K562 (cell line): ENCODE measurements around the gene PHLDB1. TPM values are rescaled to one million over a fixed set of nuclear protein-coding genes. Genes with fewer than 3 reads are reported as not detected.

Experiments
- ATAC-seq: fragments of 200-7000 bp; cut with Tn5 transposase; 3 replicates; pipeline ENCODE4 v1.9.1; 2020; ENCODE audit warnings: moderate library complexity
- BruUV-seq: library from RNA; stranded (reverse); fragments of 400-500 nt; replicated peaks from 2 replicates; lab custom pipeline; 2021; lab: Mats Ljungman, UMichigan
- CTCF ChIA-PET: fragments of 300-600 bp; formaldehyde crosslinking; extraction: SDS; loops from one replicate; lab custom pipeline; 2021; ENCODE audit warnings: low intra/inter-chr PET ratio; lab: Yijun Ruan, JAX
- POLR2A ChIA-PET: fragments of 300-600, 350-650 bp; sonication (Branson Sonifier 250); formaldehyde crosslinking; extraction: SDS; loops from one replicate; lab custom pipeline; 2021; ENCODE audit warnings: antibody characterized with exemption, inconsistent platforms; lab: Yijun Ruan, JAX
- DNase-seq, 4 experiments: peaks; one replicate each; pipeline versions ENCODE4 v3.0.0 to v3.0.0-alpha.2; 2011 to 2018; ENCODE audit warnings: low spot score in 3 of 4, mixed read lengths in 3 of 4; ENCODE audit errors: extremely low read depth in 1 of 4
- FAIRE-seq: peaks from 2 replicates; lab custom pipeline; 2011; peaks lifted over from hg19 to GRCh38; lab: Jason Lieb, UNC
- H2AFZ ChIP-seq: 2 replicates; pipeline ENCODE4 v1.6.0; 2011; ENCODE audit warnings: low read depth, low read length, control low read depth, inconsistent platforms
- H3K27ac ChIP-seq: fragments of 200-600 bp; 3 replicates; pipeline ENCODE4 v1.8.0; 2011; ENCODE audit warnings: low read depth, mild to moderate bottlenecking, control low read depth, inconsistent platforms, low read length, moderate library complexity, mixed read lengths; ENCODE audit errors: extremely low read depth
- H3K27me3 ChIP-seq, 2 experiments: fragments of 300-600 bp in 1 of 2; 2 replicates in 1 of 2; 3 replicates in 1 of 2; pipeline versions ENCODE4 v1.6.0 to v1.8.0; 2011; ENCODE audit warnings: inconsistent platforms in 2 of 2, low read length in 2 of 2, mild to moderate bottlenecking in 1 of 2, mixed read lengths in 1 of 2, moderate library complexity in 1 of 2; ENCODE audit not compliant: control insufficient read depth in 2 of 2, insufficient read depth in 2 of 2
- H3K36me3 ChIP-seq: fragments of 300-600 bp; 3 replicates; pipeline ENCODE4 v1.8.0; 2011; ENCODE audit warnings: mild to moderate bottlenecking, low read length, inconsistent platforms; ENCODE audit not compliant: control insufficient read depth, insufficient read depth
- H3K4me1 ChIP-seq, 2 experiments: fragments of 200-600 bp in 1 of 2; replicated peaks in 1 of 2; 2 replicates in 1 of 2; 3 replicates in 1 of 2; pipeline versions ENCODE4 v1.5.1 to v1.8.0; 2011; ENCODE audit warnings: inconsistent platforms in 2 of 2, low read length in 2 of 2, mild to moderate bottlenecking in 1 of 2, mixed read lengths in 1 of 2, moderate library complexity in 1 of 2; ENCODE audit not compliant: control insufficient read depth in 2 of 2, insufficient read depth in 2 of 2
- H3K4me2 ChIP-seq: 2 replicates; pipeline ENCODE4 v1.6.1; 2011; ENCODE audit warnings: low read length, control low read depth, inconsistent platforms, mixed read lengths; ENCODE audit not compliant: insufficient read depth
- H3K4me3 ChIP-seq: fragments of 200-600 bp; sonication (generic), shearing (Covaris generic); 2 replicates; pipeline ENCODE4 v1.5.1; 2016; ENCODE audit warnings: control low read depth, inconsistent platforms
- H3K79me2 ChIP-seq: fragments of 200-600 bp; 3 replicates; pipeline ENCODE4 v1.8.0; 2011; ENCODE audit warnings: low read length, inconsistent platforms; ENCODE audit not compliant: control insufficient read depth, insufficient read depth
- H3K9ac ChIP-seq, 2 experiments: 2 replicates each; pipeline versions ENCODE4 v1.6.0 to v1.6.1; 2011; ENCODE audit warnings: low read depth in 2 of 2, low read length in 2 of 2, control low read depth in 1 of 2, inconsistent platforms in 1 of 2, mild to moderate bottlenecking in 1 of 2, mixed read lengths in 1 of 2; ENCODE audit not compliant: insufficient read depth in 1 of 2
- H3K9me1 ChIP-seq: one replicate; pipeline ENCODE4 v1.6.0; 2011; ENCODE audit warnings: inconsistent platforms, mild to moderate bottlenecking, low read length, moderate library complexity; ENCODE audit not compliant: control insufficient read depth, insufficient read depth
- H3K9me3 ChIP-seq: replicated peaks from 2 replicates; pipeline ENCODE4 v1.5.1; 2011; ENCODE audit warnings: low read depth, low read length, inconsistent platforms; ENCODE audit not compliant: control insufficient read depth, insufficient read depth
- H4K20me1 ChIP-seq: replicated peaks from 2 replicates; pipeline ENCODE4 v1.6.1; 2011; ENCODE audit warnings: low read length, inconsistent platforms, mixed read lengths; ENCODE audit not compliant: control insufficient read depth, insufficient read depth
- ATF2 ChIP-seq: sonication (generic); formaldehyde crosslinking; IDR thresholded peaks from 2 replicates; pipeline ENCODE4 v1.8.1; 2022; ENCODE audit warnings: missing genetic modification reagents
- CCNT2 ChIP-seq: IDR thresholded peaks from 2 replicates; pipeline ENCODE4 v1.6.1; 2011; ENCODE audit warnings: borderline replicate concordance, low read depth, mild to moderate bottlenecking, moderate library complexity, mixed read lengths, low read length; ENCODE audit not compliant: insufficient read length; ENCODE audit errors: extremely low read depth
- FOXJ2 ChIP-seq: fragments of 200-800 bp; sonication (Bioruptor generic); IDR thresholded peaks from 2 replicates; pipeline ENCODE4 v1.6.1; 2016; ENCODE audit warnings: missing genetic modification characterization, missing compliant biosample characterization
- HDAC2 ChIP-seq: fragments of 450-650 bp; IDR thresholded peaks from 2 replicates; pipeline ENCODE4 v1.6.1; 2016; ENCODE audit warnings: mild to moderate bottlenecking
- MYC ChIP-seq, 2 experiments: fragments of 250-450 bp in 1 of 2; sonication (Bioruptor Pico) in 1 of 2; IDR thresholded peaks; 2 replicates each; pipeline versions ENCODE4 v1.5.1 to v1.6.1; 2012 to 2021; ENCODE audit warnings: low read depth in 2 of 2, borderline replicate concordance in 1 of 2, improper control_type of control experiment in 1 of 2, low read length in 1 of 2, mild to moderate bottlenecking in 1 of 2, moderate library complexity in 1 of 2
- NR3C1 ChIP-seq: sonication (generic); formaldehyde crosslinking; IDR thresholded peaks from 2 replicates; pipeline ENCODE4 v1.8.1; 2022; ENCODE audit warnings: missing genetic modification reagents
- PRPF4 ChIP-seq: fragments of 200-400 bp; formaldehyde crosslinking; IDR thresholded peaks from one replicate; pipeline ENCODE4 v1.6.1; 2017; ENCODE audit warnings: low read length, low read depth, mild to moderate bottlenecking; ENCODE audit not compliant: insufficient read depth, poor library complexity, severe bottlenecking
- SMARCE1 ChIP-seq: fragments of 450-650 bp; IDR thresholded peaks from 2 replicates; pipeline ENCODE4 v1.7.1; 2016; ENCODE audit warnings: mild to moderate bottlenecking
- TAF1 ChIP-seq: IDR thresholded peaks from 2 replicates; pipeline ENCODE4 v1.6.1; 2011; ENCODE audit warnings: mild to moderate bottlenecking, low read length, moderate library complexity; ENCODE audit not compliant: insufficient read depth, control insufficient read depth, severe bottlenecking; ENCODE audit errors: extremely low read depth
- THAP7 ChIP-seq: fragments of 250-450 bp; sonication (Bioruptor Pico); IDR thresholded peaks from 2 replicates; pipeline ENCODE4 v1.5.0; 2021
- ZKSCAN3 ChIP-seq: fragments of 250-450 bp; sonication (Bioruptor Pico); IDR thresholded peaks from 2 replicates; pipeline ENCODE4 v1.4.0; 2020
- ZNF277 ChIP-seq: fragments of 250-450 bp; sonication (Bioruptor Pico); IDR thresholded peaks from 2 replicates; pipeline ENCODE4 v1.8.0; 2022; ENCODE audit warnings: inconsistent platforms, mild to moderate bottlenecking, moderate library complexity, borderline replicate concordance
- ZNF586 ChIP-seq: fragments of 450-650 bp; formaldehyde crosslinking; conservative IDR thresholded peaks from 2 replicates; pipeline ENCODE4 v1.4.0; 2020; ENCODE audit warnings: mild to moderate bottlenecking, moderate library complexity
- ZNF75A ChIP-seq: fragments of 450-650 bp; formaldehyde crosslinking; IDR thresholded peaks from 2 replicates; pipeline ENCODE4 v1.4.0; 2020; ENCODE audit warnings: mild to moderate bottlenecking
- WGBS: fragments of 100-300 bp; shearing (Covaris generic); methylation state at CpG from one replicate; pipeline ENCODE4 v1.1.6; 2016; ENCODE audit warnings: low coverage, mixed read lengths; ENCODE audit not compliant: insufficient coverage; ENCODE audit errors: missing lambda C conversion rate; 5-methylcytosine and 5-hydroxymethylcytosine counted together
- in situ Hi-C: fragments of 300-500 bp; cut with MboI; formaldehyde crosslinking; loops from 4 replicates; pipeline ENCODE4 v1.15.0; 2018; ENCODE audit warnings: inconsistent platforms, mixed read lengths
- intact Hi-C: fragments of 100-400 bp; cut with micrococcal nuclease; formaldehyde crosslinking; loops from 2 replicates; pipeline ENCODE4 v1.14.2; 2022
- polyA plus RNA-seq, 8 experiments: library from polyadenylated mRNA; depleted of rRNA in 4 of 8; stranded (reverse) in 5 of 8; unstranded in 3 of 8; fragments of >200 nt; fragmentation: Nextera tagmentation in 2 of 8; fragmentation: Illumina TruSeq in 1 of 8; extraction: Ambion mirVana in 2 of 8; extraction: Trizol in 1 of 8; gene quantifications; 2 replicates each; pipeline versions ENCODE4 v1.2.1 to v1.2.3, GENCODE V29; 2011 to 2014; ENCODE audit warnings: inconsistent platforms in 1 of 8, missing spikeins in 1 of 8
- total RNA-seq, 7 experiments: library from RNA; depleted of rRNA in 6 of 7; stranded (reverse); fragments of >200 nt in 6 of 7; fragmentation: Illumina TruSeq in 2 of 7; extraction: Trizol in 2 of 7; gene quantifications; 2 replicates each; pipeline versions ENCODE4 v1.2.1 to v1.2.3, GENCODE V29; 2011 to 2021; ENCODE audit warnings: low replicate concordance in 1 of 7

PHLDB1 gene
- total and polyA plus RNA-seq, 9 of the 15 experiments (the other 6 are each of a cell fraction or from before 2014, with no cell fraction given): 2.0 to 28.7 (median 16.2) TPM

DNA sequence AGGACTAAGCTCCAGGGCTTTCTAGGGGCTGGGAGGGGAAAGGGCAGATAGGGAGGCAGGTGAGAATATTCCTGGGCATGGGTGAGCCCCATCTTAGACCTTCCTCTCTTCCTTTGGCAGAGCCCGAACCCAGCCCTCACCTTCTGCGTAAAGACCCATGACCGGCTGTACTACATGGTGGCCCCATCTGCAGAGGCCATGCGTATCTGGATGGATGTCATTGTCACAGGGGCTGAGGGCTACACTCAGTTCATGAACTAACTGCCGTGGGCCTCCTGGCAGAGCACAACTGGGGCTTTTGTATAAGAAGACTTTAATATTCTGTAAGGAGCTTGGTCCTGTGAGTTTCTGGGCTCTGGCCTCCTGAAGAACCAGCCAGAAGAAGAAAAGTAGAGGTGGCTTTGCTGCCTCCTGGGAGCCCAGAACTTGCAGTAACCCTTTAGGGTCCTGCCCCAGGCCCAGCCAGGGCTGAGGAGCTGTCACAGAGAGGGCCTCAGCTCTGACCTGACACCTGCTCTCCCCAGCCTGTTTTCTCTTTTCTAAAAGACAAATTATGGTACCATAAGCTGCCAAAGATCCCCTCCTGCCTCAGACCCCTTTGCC lies 49.2 kb downstream of the PHLDB1 start:
- POLR2A ChIA-PET: interaction anchor here (1.0 to 1.6 kb wide), 5 partner anchors 10 to 272 kb away, joined by 3 to 4 read pairs (median 3); no protein-coding TSS in a partner anchor
- H3K27ac ChIP-seq: no peak overlapping the region
- peaks cover 7% of the 10 kb centered on the region; the same call in 2 of the 3 replicates for H3K36me3 ChIP-seq
- H3K9ac ChIP-seq: no peak overlapping the region
- H2AFZ ChIP-seq: no peak overlapping the region
- in situ Hi-C loops: no loop called here
- 85% methylated on average over 5 of the region's 5 CpGs for WGBS
- H3K9me3 ChIP-seq: no peaks in the 10 kb centered on the region
- no peaks in the 10 kb centered on the region for H3K27me3 ChIP-seq
- peaks cover 0 to 25% of the 10 kb centered on the region in 2 experiments; a peak in 2 of 5 replicates for H3K4me1 ChIP-seq
- intact Hi-C loops: loop anchor here (10.0 kb wide), 1 partner anchor 298 kb away; the partner anchor contains the start of gene UPK2
- CTCF ChIA-PET: interaction anchor here (4.4 kb wide), 1 partner anchor 62 kb away, joined by 40 read pairs; no protein-coding TSS in a partner anchor
- no TSS peak for BruUV-seq
- H3K9me1 ChIP-seq: peaks cover 9% of the 10 kb centered on the region
- no peak for ATAC-seq
- FAIRE-seq: no peak
- no peaks in the 10 kb centered on the region for H3K79me2 ChIP-seq
- no peak for DNase-seq
- H4K20me1 ChIP-seq: no peaks in the 10 kb centered on the region
- no peak overlapping the region for H3K4me2 ChIP-seq
- no peak overlapping the region for H3K4me3 ChIP-seq
- TF ChIP-seq ZNF75A (CRISPR knock-in tag) (no peak), SMARCE1 (no peak), MYC (IDR thresholded peaks at IDR 0.05; ENCODE audit: low read depth, low read length) (no peak), MYC (CRISPR knock-in tag; IDR thresholded peaks at IDR 0.05; ENCODE audit: borderline replicate concordance, low read depth) (no peak), HDAC2 (no peak), ZNF277 (CRISPR knock-in tag) (no peak), PRPF4 (no peak), TAF1 (no peak), FOXJ2 (tag) (no peak), NR3C1 (no peak), ATF2 (CRISPR knock-in tag) (no peak), ZKSCAN3 (CRISPR knock-in tag) (no peak), CCNT2 (no peak), ZNF586 (CRISPR knock-in tag) (no peak), THAP7 (no peak)
